Vein endothelial cell (primary cell): ENCODE results near the gene RTP1. TPM values are rescaled to one million over a fixed set of nuclear protein-coding genes. Genes with fewer than 3 reads are reported as not detected.

Source experiments
- total RNA-seq: library from RNA; depleted of rRNA; stranded (reverse); fragments of >200 nt; gene quantifications from 2 replicates; pipeline ENCODE4 v1.2.3, GENCODE V29; 2012

Gene RTP1, protein sequence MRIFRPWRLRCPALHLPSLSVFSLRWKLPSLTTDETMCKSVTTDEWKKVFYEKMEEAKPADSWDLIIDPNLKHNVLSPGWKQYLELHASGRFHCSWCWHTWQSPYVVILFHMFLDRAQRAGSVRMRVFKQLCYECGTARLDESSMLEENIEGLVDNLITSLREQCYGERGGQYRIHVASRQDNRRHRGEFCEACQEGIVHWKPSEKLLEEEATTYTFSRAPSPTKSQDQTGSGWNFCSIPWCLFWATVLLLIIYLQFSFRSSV
- total RNA-seq, result not detected in 2 replicates

DNA sequence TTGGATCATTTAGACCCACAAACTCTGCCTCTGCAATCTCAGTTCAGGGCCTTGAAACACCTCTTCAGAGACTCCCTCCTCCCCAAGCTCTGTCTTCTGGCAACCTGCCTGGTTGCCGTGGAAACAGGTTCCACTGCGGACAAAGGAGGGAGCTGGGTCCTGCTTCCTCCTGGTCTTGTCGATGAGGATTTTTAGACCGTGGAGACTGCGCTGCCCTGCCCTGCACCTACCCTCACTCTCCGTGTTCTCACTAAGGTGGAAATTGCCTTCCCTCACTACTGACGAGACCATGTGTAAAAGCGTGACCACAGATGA, at the start of gene RTP1:
RTP1 (plus strand) TSS at position 152 of the 315 bp plus-strand sequence; CDS start at position 182, 30 bp downstream.

Other genes starting within 250 kb of the RTP1 start
- gene RPL39L, start 58.0 kb upstream of the RTP1 start, total RNA-seq, result 12.7 and 13.9 TPM in 2 replicates
- 5.2 and 5.6 TPM in 2 replicates for gene MASP1, start 94.3 kb downstream of the RTP1 start, total RNA-seq
- 0.86 and 2.0 TPM in 2 replicates for gene RTP4, start 170.9 kb downstream of the RTP1 start, total RNA-seq